Glomerular endothelial cell (primary cell): ENCODE measurements around the gene PDCD2. TPM values are rescaled to one million over a fixed set of nuclear protein-coding genes. Genes with fewer than 3 reads are reported as not detected.
A peak's percentile ranks its signal among the peaks of the same experiment; 100 is the strongest.
"Not testable (repeated sequence)": the region's sequence is repeated elsewhere in the genome, so short reads cannot be mapped to it uniquely, and the experiment has no call there.

Source experiments
- DNase-seq: peaks from one replicate; pipeline ENCODE4 v3.0.0-alpha.2; 2011; ENCODE audit warnings: low read depth, low spot score; ENCODE audit errors: extremely low read depth
- total RNA-seq: library from RNA; depleted of rRNA; stranded (reverse); fragments of >200 nt; gene quantifications from 2 replicates; pipeline ENCODE4 v1.2.3, GENCODE V29; 2015

Gene PDCD2
- total RNA-seq: 51.8 and 71.0 TPM in 2 replicates

- peak; percentile 18 for DNase-seq
These were observed at the start of gene PDCD2 for GRCh38 chr6:170584181-170584953. PDCD2 (minus strand) TSS chr6:170584637; CDS start chr6:170584581, 56 bp downstream.

- DNase-seq: not testable (repeated sequence)
These were observed 31.6 kb upstream of the PDCD2 start for GRCh38 chr6:170616020-170616554.

GRCh38 chr6:170612256-170612804 is 27.9 kb upstream of the PDCD2 start:
- DNase-seq: not testable (repeated sequence)

- not testable (repeated sequence) for DNase-seq
These were observed 24.8 kb upstream of the PDCD2 start for GRCh38 chr6:170609225-170609624.

GRCh38 chr6:170605574-170606259 is 21.3 kb upstream of the PDCD2 start:
- no peak for DNase-seq

- no peak for DNase-seq
These were observed 12.8 kb upstream of the PDCD2 start for GRCh38 chr6:170597278-170597677.

GRCh38 chr6:170596426-170596825 is 12.0 kb upstream of the PDCD2 start:
- no peak for DNase-seq

- DNase-seq: no peak
These were observed 6.3 kb upstream of the PDCD2 start for GRCh38 chr6:170590725-170591124.

GRCh38 chr6:170584954-170585498 is 589 bp upstream of the PDCD2 start:
- no peak for DNase-seq

GRCh38 chr6:170583756-170584180 is 669 bp downstream of the PDCD2 start:
- DNase-seq: no peak

GRCh38 chr6:170578909-170579308 is 5.5 kb downstream of the PDCD2 start:
- no peak for DNase-seq

- no peak for DNase-seq
These were observed 9.2 kb downstream of the PDCD2 start for GRCh38 chr6:170575250-170575649.

- no peak for DNase-seq
These were observed 11.6 kb downstream of the PDCD2 start for GRCh38 chr6:170572704-170573466.

GRCh38 chr6:170564936-170565530 is 19.4 kb downstream of the PDCD2 start:
- no peak for DNase-seq

GRCh38 chr6:170561555-170561954 is 22.9 kb downstream of the PDCD2 start:
- DNase-seq: no peak

GRCh38 chr6:170555305-170555704 is 29.1 kb downstream of the PDCD2 start:
- DNase-seq: no peak

- no peak for DNase-seq
These were observed 29.7 kb downstream of the PDCD2 start for GRCh38 chr6:170554796-170555137.

GRCh38 chr6:170554013-170554795 is 30.2 kb downstream of the PDCD2 start, which contains the start of gene TBP:
TBP (plus strand) TSS chr6:170554369; CDS start chr6:170557030, 2,661 bp downstream.
- DNase-seq: peak; percentile 88

- peak; percentile 10 for DNase-seq
These were observed 30.9 kb downstream of the PDCD2 start for GRCh38 chr6:170553534-170554012.
